Panc1 (cell line): ENCODE results near the gene PFN4. TPM values are rescaled to one million over a fixed set of nuclear protein-coding genes. Genes with fewer than 3 reads are reported as not detected.
"Not testable (repeated sequence)": the region's sequence is repeated elsewhere in the genome, so short reads cannot be mapped to it uniquely, and the experiment has no call there.

Source experiments
- ATAC-seq: fragments of 200-7000 bp; cut with Tn5 transposase; 2 replicates; pipeline ENCODE4 v1.9.1; 2020; ENCODE audit warnings: mild to moderate bottlenecking, moderate library complexity
- BruUV-seq: library from RNA; stranded (reverse); fragments of 400-500 nt; replicated peaks from 2 replicates; lab custom pipeline; 2021; lab: Mats Ljungman, UMichigan
- CTCF ChIA-PET: fragments of 300-600 bp; sonication (Branson Sonifier 250); formaldehyde crosslinking; loops from one replicate; lab custom pipeline; 2022; ENCODE audit warnings: antibody characterized with exemption; lab: Charles Lee
- POLR2A ChIA-PET: fragments of 300-600 bp; sonication (Branson Sonifier 250); formaldehyde crosslinking; loops from one replicate; lab custom pipeline; 2022; ENCODE audit warnings: antibody characterized with exemption; lab: Charles Lee
- DNase-seq: peaks from one replicate; pipeline ENCODE4 v3.0.0-alpha.2; 2010; ENCODE audit warnings: low read depth, low spot score
- H3K27ac ChIP-seq: 2 replicates; pipeline ENCODE4 v1.5.1; 2011; ENCODE audit warnings: mild to moderate bottlenecking, low read length, inconsistent platforms
- H3K27me3 ChIP-seq: fragments of 200-500 bp; sonication (Bioruptor generic); 2 replicates; pipeline ENCODE4 v1.6.0; 2014; ENCODE audit warnings: low read length, inconsistent platforms; ENCODE audit not compliant: control insufficient read depth, insufficient read depth
- H3K36me3 ChIP-seq: fragments of 200-500 bp; sonication (Bioruptor generic); 2 replicates; pipeline ENCODE4 v1.5.1; 2014; ENCODE audit warnings: inconsistent platforms, mild to moderate bottlenecking, low read length, moderate library complexity; ENCODE audit not compliant: control insufficient read depth, insufficient read depth
- H3K4me1 ChIP-seq: 2 replicates; pipeline ENCODE4 v1.5.1; 2011; ENCODE audit warnings: inconsistent platforms, mild to moderate bottlenecking, low read length, moderate library complexity; ENCODE audit not compliant: control insufficient read depth, insufficient read depth
- H3K4me3 ChIP-seq, 2 experiments: 2 replicates each; pipeline ENCODE4 v1.5.1; 2011 to 2012; ENCODE audit warnings: low read depth in 2 of 2, low read length in 2 of 2, mild to moderate bottlenecking in 2 of 2, inconsistent platforms in 1 of 2, moderate library complexity in 1 of 2
- H3K9me3 ChIP-seq: fragments of 200-500 bp; sonication (Bioruptor generic); 2 replicates; pipeline ENCODE4 v1.5.1; 2014; ENCODE audit warnings: low read depth, mild to moderate bottlenecking, inconsistent platforms, low read length, moderate library complexity; ENCODE audit not compliant: control insufficient read depth, insufficient read depth
- CTCF ChIP-seq: fragments of 450-650 bp; IDR thresholded peaks from 2 replicates; pipeline ENCODE4 v1.5.1; 2017; ENCODE audit warnings: mild to moderate bottlenecking
- POLR2AphosphoS5 ChIP-seq: IDR thresholded peaks from 2 replicates; pipeline ENCODE4 v1.6.1; 2012; ENCODE audit warnings: mild to moderate bottlenecking, low read depth, low read length, moderate library complexity
- REST ChIP-seq, 2 experiments: IDR thresholded peaks; 2 replicates each; pipeline ENCODE4 v1.6.1; 2011 to 2012; ENCODE audit warnings: low read depth in 2 of 2, control low read depth in 1 of 2, low read length in 1 of 2, mild to moderate bottlenecking in 1 of 2, moderate library complexity in 1 of 2; ENCODE audit not compliant: insufficient read depth in 1 of 2
- SIN3A ChIP-seq: IDR thresholded peaks from 2 replicates; pipeline ENCODE4 v1.6.1; 2012; ENCODE audit warnings: low read depth, mild to moderate bottlenecking, low read length, moderate library complexity, borderline replicate concordance; ENCODE audit not compliant: insufficient read depth
- TCF7L2 ChIP-seq: IDR thresholded peaks from 2 replicates; pipeline ENCODE4 v1.6.1; 2011; ENCODE audit warnings: mild to moderate bottlenecking, low read depth, low read length, inconsistent platforms
- in situ Hi-C: cut with HindIII; loops from 2 replicates; pipeline ENCODE4 v1.10.0; 2016; ENCODE audit warnings: low sequenced_read_pairs, low pct_unique_long_range_greater_than_20kb
- intact Hi-C: fragments of 100-400 bp; cut with micrococcal nuclease; formaldehyde crosslinking; loops from one replicate; pipeline ENCODE4 v1.10.0; 2022; ENCODE audit not compliant: unreplicated experiment
- total RNA-seq: library from RNA; stranded (reverse); gene quantifications from one replicate; pipeline ENCODE4 v1.2.1, GENCODE V29; 2021; ENCODE audit not compliant: unreplicated experiment

The PFN4 gene
- total RNA-seq, 1 experiment from 2014 or later, result 1.3 TPM

GRCh38 chr2:24152413-24153197 lies 29.5 kb upstream of the PFN4 start:
- in situ Hi-C loops, result no loop called here
- Histone ChIP-seq H3K27me3 (no peaks in the 10 kb centered on the region), H3K27ac (no peak overlapping the region), H3K4me3 (no peak overlapping the region), H3K9me3 (peaks cover 4% of the 10 kb centered on the region), H3K36me3 (no peaks in the 10 kb centered on the region), H3K4me1 (no peaks in the 10 kb centered on the region)
- intact Hi-C loops, result no loop called here
- ChIA-PET CTCF (no interaction called here), POLR2A (no interaction called here)
- no peak for DNase-seq
- no TSS peak for BruUV-seq
- no peak for ATAC-seq
- no peak for TF ChIP-seq REST (IDR thresholded peaks at IDR 0.05; ENCODE audit: insufficient read depth in 1 of 2, low read depth in 2 of 2, low read length in 1 of 2)
- no peak for TF ChIP-seq SIN3A
- TF ChIP-seq POLR2AphosphoS5, result no peak
- no peak for TF ChIP-seq CTCF
- TF ChIP-seq TCF7L2, result no peak

GRCh38 chr2:24147364-24147763 lies 24.2 kb upstream of the PFN4 start:
- Histone ChIP-seq H3K36me3 (no peaks in the 10 kb centered on the region; the same call in 1 of the 2 replicates), H3K9me3 (peaks cover 17% of the 10 kb centered on the region), H3K4me1 (no peaks in the 10 kb centered on the region), H3K4me3 (no peak overlapping the region), H3K27me3 (no peaks in the 10 kb centered on the region), H3K27ac (no peak overlapping the region)
- intact Hi-C loops (loop anchor here (1.0 kb wide), 1 partner anchor 41 kb away; no protein-coding TSS in a partner anchor), in situ Hi-C loops (no loop called here)
- BruUV-seq, result no TSS peak
- ChIA-PET CTCF (no interaction called here), POLR2A (no interaction called here)
- ATAC-seq (no peak), DNase-seq (no peak)
- TF ChIP-seq POLR2AphosphoS5 (no peak), REST (IDR thresholded peaks at IDR 0.05; ENCODE audit: insufficient read depth in 1 of 2, low read depth in 2 of 2, low read length in 1 of 2) (no peak), CTCF (no peak), TCF7L2 (no peak)

GRCh38 chr2:24140305-24140704 lies 17.2 kb upstream of the PFN4 start:
- intact Hi-C loops, H3K27me3 ChIP-seq, ATAC-seq, H3K4me3 ChIP-seq, CTCF ChIA-PET, in situ Hi-C loops, H3K4me1 ChIP-seq, BruUV-seq, H3K36me3 ChIP-seq, POLR2A ChIA-PET, H3K9me3 ChIP-seq, H3K27ac ChIP-seq, DNase-seq: not testable (repeated sequence)
